Measurements from ENCODE around the gene MTMR11.

The MTMR11 gene

GRCh38 chr1:149917571-149918144 is 19.0 kb downstream of the MTMR11 start, which contains the start of gene SV2A:
Gene SV2A (minus strand): TSS chr1:149917844. CDS start chr1:149913840, 4,004 bp downstream.
- Histone ChIP-seq H3K4me1 (ENCODE audit: control insufficient read depth, low read depth, low read length) (peaks cover 14% of the 10 kb centered on the region), H3K27ac (ENCODE audit: low read length) (no peak within 1 kb of the TSS), H3K4me3 (ENCODE audit: low read length) (peak within 1 kb of the TSS; percentile 84), H3K9ac (ENCODE audit: low read length) (peak within 1 kb of the TSS; percentile 46), H3K27me3 (ENCODE audit: control insufficient read depth, insufficient read depth, low read length) (no peaks in the 10 kb centered on the region), H3K36me3 (ENCODE audit: control insufficient read depth, low read depth, low read length) (peaks cover 15% of the 10 kb centered on the region), H3K9me3 (ENCODE audit: control insufficient read depth, low read depth, low read length) (no peaks in the 10 kb centered on the region)

DNA sequence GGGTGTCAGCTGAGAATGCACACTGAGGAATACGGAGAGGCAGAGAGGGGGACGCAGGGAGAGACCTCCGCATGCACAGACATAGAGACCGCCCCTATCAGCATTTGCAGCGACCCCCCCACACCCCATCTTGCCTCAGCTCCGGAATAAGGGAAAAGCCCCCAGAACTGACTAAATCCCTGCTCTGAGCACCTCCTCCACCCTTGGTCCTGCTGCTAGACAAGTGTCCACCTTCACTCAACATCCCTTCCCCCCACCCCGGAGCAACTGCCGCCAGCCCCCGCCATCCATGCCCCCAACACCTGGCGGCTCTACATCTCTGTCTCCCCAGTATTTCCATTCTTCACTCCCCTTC is 19.8 kb downstream of the MTMR11 start:
- Histone ChIP-seq H3K4me3 (ENCODE audit: low read length) (peak overlapping the region; percentile 84), H3K27me3 (ENCODE audit: control insufficient read depth, insufficient read depth, low read length) (no peaks in the 10 kb centered on the region), H3K9ac (ENCODE audit: low read length) (no peak overlapping the region), H3K9me3 (ENCODE audit: control insufficient read depth, low read depth, low read length) (no peaks in the 10 kb centered on the region), H3K36me3 (ENCODE audit: control insufficient read depth, low read depth, low read length) (peaks cover 12% of the 10 kb centered on the region), H3K27ac (ENCODE audit: low read length) (no peak overlapping the region), H3K4me1 (ENCODE audit: control insufficient read depth, low read depth, low read length) (peaks cover 14% of the 10 kb centered on the region)

DNA sequence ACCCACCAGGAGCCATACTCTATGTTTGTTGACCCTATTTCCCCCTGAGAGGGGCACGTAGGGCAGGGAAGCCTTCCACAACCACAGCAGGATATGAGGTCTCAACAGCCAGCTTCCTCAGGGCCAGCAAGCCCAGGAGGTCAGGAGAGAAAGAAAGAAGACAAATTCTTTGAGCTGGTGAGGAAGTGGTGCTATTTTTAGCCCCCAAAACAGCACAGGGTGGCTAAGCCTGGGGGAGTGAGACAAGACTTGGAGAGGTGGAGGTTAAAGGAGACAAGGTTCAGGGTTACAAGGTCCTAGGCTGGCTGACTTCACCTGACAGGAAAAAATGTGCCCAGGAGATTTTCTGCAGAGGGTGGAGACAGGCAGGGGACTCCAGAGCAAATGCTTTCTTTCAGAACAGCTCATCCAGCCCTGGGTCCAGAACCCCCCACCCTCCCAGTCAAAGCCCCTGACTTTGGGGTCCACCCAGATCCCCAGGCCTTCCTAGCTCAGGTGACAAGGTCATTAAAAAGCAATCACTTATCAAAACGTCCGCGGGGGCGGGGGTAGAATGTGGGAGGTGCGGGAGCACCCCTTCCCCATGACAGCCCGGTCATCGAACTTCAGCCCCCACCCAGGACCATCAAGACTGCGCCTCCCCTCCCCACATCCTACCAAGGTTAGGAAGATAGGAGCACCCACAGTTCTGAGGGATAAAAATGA is 20.3 kb downstream of the MTMR11 start:
- Histone ChIP-seq H3K4me3 (ENCODE audit: low read length) (peak overlapping the region; percentile 84), H3K27me3 (ENCODE audit: control insufficient read depth, insufficient read depth, low read length) (no peaks in the 10 kb centered on the region), H3K9ac (ENCODE audit: low read length) (no peak overlapping the region), H3K9me3 (ENCODE audit: control insufficient read depth, low read depth, low read length) (no peaks in the 10 kb centered on the region), H3K27ac (ENCODE audit: low read length) (no peak overlapping the region), H3K4me1 (ENCODE audit: control insufficient read depth, low read depth, low read length) (peaks cover 14% of the 10 kb centered on the region), H3K36me3 (ENCODE audit: control insufficient read depth, low read depth, low read length) (peaks cover 12% of the 10 kb centered on the region)

DNA sequence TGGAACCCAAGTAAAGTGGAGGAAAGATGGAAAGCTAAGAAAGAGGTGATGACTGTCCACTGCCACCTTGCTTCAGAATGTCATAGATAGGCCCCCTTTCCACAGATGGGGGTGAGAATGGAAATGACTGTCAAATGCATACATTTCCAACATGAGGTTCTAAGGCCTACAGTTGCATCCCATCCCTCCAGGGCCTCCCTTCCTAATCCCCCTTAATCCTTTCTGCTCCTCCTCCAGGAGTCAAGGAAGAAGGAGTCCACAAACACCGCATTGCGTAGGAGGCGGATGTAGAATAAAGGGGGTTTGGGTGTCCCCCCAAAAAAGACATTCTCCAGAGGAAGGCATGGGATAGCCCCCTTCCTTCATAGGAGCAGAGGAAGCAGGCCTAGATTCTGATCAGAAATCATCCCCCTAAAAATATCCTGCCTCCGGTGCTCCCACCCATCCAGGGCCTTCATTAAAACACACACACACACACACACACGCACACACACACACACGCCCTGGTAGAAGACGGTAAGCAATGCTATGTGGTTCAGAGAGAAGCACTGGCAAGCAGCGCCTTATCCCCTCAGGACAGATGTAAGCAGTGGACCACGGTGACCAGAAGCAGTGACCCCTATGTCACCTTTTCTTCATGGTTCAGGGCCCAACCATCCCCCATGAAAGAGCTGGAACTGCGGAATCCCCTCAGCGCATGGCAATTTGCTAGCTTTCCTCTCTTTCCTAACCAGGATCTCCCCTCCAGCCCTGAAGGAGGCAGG is 21.1 kb downstream of the MTMR11 start:
- Histone ChIP-seq H3K4me3 (ENCODE audit: low read length) (peak overlapping the region; percentile 84), H3K27ac (ENCODE audit: low read length) (no peak overlapping the region)

GRCh38 chr1:149914545-149914944 is 22.1 kb downstream of the MTMR11 start:
- Histone ChIP-seq H3K4me3 (ENCODE audit: low read length) (no peak overlapping the region), H3K4me1 (ENCODE audit: control insufficient read depth, low read depth, low read length) (peaks cover 14% of the 10 kb centered on the region), H3K27ac (ENCODE audit: low read length) (no peak overlapping the region), H3K9ac (ENCODE audit: low read length) (no peak overlapping the region), H3K36me3 (ENCODE audit: control insufficient read depth, low read depth, low read length) (peaks cover 25% of the 10 kb centered on the region), H3K27me3 (ENCODE audit: control insufficient read depth, insufficient read depth, low read length) (no peaks in the 10 kb centered on the region), H3K9me3 (ENCODE audit: control insufficient read depth, low read depth, low read length) (no peaks in the 10 kb centered on the region)

More for the DNA sequence above, 21.1 kb downstream of the MTMR11 start:
- no peak overlapping the region for H3K9ac ChIP-seq (ENCODE audit: low read length)
- H3K36me3 ChIP-seq (ENCODE audit: control insufficient read depth, low read depth, low read length), result peaks cover 15% of the 10 kb centered on the region
- H3K27me3 ChIP-seq (ENCODE audit: control insufficient read depth, insufficient read depth, low read length), result no peaks in the 10 kb centered on the region
- H3K9me3 ChIP-seq (ENCODE audit: control insufficient read depth, low read depth, low read length), result no peaks in the 10 kb centered on the region
- H3K4me1 ChIP-seq (ENCODE audit: control insufficient read depth, low read depth, low read length), result peaks cover 14% of the 10 kb centered on the region

- Histone ChIP-seq H3K36me3 (ENCODE audit: control insufficient read depth, low read depth, low read length) (peaks cover 38% of the 10 kb centered on the region), H3K4me3 (ENCODE audit: low read length) (no peak overlapping the region), H3K27ac (ENCODE audit: low read length) (no peak overlapping the region), H3K4me1 (ENCODE audit: control insufficient read depth, low read depth, low read length) (no peaks in the 10 kb centered on the region), H3K27me3 (ENCODE audit: control insufficient read depth, insufficient read depth, low read length) (no peaks in the 10 kb centered on the region), H3K9me3 (ENCODE audit: control insufficient read depth, low read depth, low read length) (no peaks in the 10 kb centered on the region), H3K9ac (ENCODE audit: low read length) (no peak overlapping the region)
Measured at GRCh38 chr1:149906570-149907075, 30.1 kb downstream of the MTMR11 start.

DNA sequence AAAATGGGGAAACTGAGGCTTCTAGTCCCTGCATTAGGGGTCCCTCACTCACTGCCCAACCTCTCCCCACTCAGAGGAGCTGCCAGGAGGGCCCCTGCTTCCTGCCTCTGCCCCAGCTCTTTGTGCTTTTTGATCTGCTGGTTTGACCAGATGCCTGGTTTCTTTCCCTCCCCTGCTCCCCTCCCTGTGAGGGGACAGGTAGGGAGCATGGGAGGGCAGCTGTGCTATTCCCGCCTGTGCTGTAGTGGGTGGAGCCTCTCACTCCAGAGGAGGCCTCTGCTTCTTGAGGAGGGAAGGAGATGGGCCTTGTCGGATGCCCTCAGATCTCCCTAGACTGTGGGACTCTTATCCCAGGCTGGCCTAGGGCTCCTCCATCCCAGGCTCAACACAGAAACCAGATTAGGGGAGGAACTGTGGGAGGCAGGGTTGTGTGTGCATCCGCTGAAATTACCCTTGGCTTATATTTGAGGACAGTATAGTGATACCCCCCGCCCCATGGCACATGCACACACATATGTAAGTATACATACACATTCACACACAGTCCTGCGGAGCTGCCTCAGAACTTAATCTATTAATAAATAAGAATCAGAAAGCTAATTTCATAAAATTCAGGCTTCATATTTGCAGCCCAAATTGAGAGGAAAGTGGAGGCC is 32.7 kb downstream of the MTMR11 start:
- H3K9ac ChIP-seq (ENCODE audit: low read length), result no peak overlapping the region
- peaks cover 18% of the 10 kb centered on the region for H3K36me3 ChIP-seq (ENCODE audit: control insufficient read depth, low read depth, low read length)
- H3K9me3 ChIP-seq (ENCODE audit: control insufficient read depth, low read depth, low read length), result no peaks in the 10 kb centered on the region
- peaks cover 2% of the 10 kb centered on the region for H3K4me1 ChIP-seq (ENCODE audit: control insufficient read depth, low read depth, low read length)
- no peak overlapping the region for H3K4me3 ChIP-seq (ENCODE audit: low read length)
- H3K27me3 ChIP-seq (ENCODE audit: control insufficient read depth, insufficient read depth, low read length), result peaks cover 7% of the 10 kb centered on the region
- H3K27ac ChIP-seq (ENCODE audit: low read length), result no peak overlapping the region

- Histone ChIP-seq H3K4me3 (ENCODE audit: low read length) (peak within 1 kb of the TSS; percentile 86), H3K36me3 (ENCODE audit: control insufficient read depth, low read depth, low read length) (no peaks in the 10 kb centered on the region), H3K4me1 (ENCODE audit: control insufficient read depth, low read depth, low read length) (peaks cover 3% of the 10 kb centered on the region), H3K9ac (ENCODE audit: low read length) (peak within 1 kb of the TSS; percentile 86), H3K9me3 (ENCODE audit: control insufficient read depth, low read depth, low read length) (no peaks in the 10 kb centered on the region), H3K27me3 (ENCODE audit: control insufficient read depth, insufficient read depth, low read length) (peaks cover 7% of the 10 kb centered on the region), H3K27ac (ENCODE audit: low read length) (peak within 1 kb of the TSS; percentile 85)
Measured at GRCh38 chr1:149899460-149900284, 37.0 kb downstream of the MTMR11 start, which contains the start of gene BOLA1. Gene BOLA1 (plus strand): TSS chr1:149899568. CDS start chr1:149900060, 492 bp downstream.

- H3K27me3 ChIP-seq (ENCODE audit: control insufficient read depth, insufficient read depth, low read length), result peaks cover 7% of the 10 kb centered on the region
- H3K9me3 ChIP-seq (ENCODE audit: control insufficient read depth, low read depth, low read length), result no peaks in the 10 kb centered on the region
- H3K27ac ChIP-seq (ENCODE audit: low read length), result no peak overlapping the region
- H3K9ac ChIP-seq (ENCODE audit: low read length), result no peak overlapping the region
- H3K4me3 ChIP-seq (ENCODE audit: low read length), result no peak overlapping the region
- no peaks in the 10 kb centered on the region for H3K36me3 ChIP-seq (ENCODE audit: control insufficient read depth, low read depth, low read length)
- H3K4me1 ChIP-seq (ENCODE audit: control insufficient read depth, low read depth, low read length), result peaks cover 3% of the 10 kb centered on the region
Measured at GRCh38 chr1:149896575-149896974, 40.1 kb downstream of the MTMR11 start.

DNA sequence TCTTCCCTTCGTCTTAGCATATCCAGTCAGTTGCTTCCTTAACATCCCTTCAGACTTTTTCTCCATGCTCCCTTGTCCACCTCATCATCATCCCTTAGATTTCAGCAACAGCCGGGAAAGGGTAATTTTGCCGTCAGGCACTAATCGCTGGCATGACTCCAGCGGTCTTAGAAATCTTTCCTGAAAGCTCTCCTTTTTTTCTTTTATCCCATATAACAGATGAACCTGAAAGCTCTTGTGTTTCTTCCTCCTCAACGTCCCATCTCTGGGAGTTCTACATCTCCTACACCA is 47.7 kb downstream of the MTMR11 start:
- Histone ChIP-seq H3K9me3 (ENCODE audit: control insufficient read depth, low read depth, low read length) (no peaks in the 10 kb centered on the region), H3K4me1 (ENCODE audit: control insufficient read depth, low read depth, low read length) (peaks cover 17% of the 10 kb centered on the region), H3K36me3 (ENCODE audit: control insufficient read depth, low read depth, low read length) (no peaks in the 10 kb centered on the region), H3K27me3 (ENCODE audit: control insufficient read depth, insufficient read depth, low read length) (no peaks in the 10 kb centered on the region), H3K9ac (ENCODE audit: low read length) (peak overlapping the region; percentile 98), H3K27ac (ENCODE audit: low read length) (peak overlapping the region; percentile 98), H3K4me3 (ENCODE audit: low read length) (peak overlapping the region; percentile 98)
